ENCODE measurements around the gene ZAP70.

DNA sequence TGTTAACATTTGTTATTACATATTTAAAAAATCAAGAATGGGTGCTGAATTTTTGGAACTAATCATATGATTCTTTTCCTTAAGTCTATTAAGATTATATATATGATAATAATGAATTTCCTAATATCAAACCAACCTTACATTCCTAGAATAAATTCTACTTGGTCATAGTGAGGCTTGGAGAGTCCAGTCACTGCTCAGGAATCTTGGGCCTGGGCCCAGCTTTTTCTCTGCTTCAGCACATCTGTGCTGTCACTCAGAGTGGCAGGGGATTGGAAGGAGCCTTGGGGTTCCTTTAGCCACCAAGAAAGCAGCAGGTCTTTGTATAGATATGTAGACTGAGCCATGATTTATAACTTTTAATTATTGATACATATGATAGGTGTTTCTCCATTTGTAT, 19.9 kb upstream of the ZAP70 start:
- TF ChIP-seq CTCF (IDR thresholded peaks at IDR 0.05) (no peak), POLR2A (IDR thresholded peaks at IDR 0.05) (no peak)
